ENCODE measurements around the gene ZNF384.

The ZNF384 gene

DNA sequence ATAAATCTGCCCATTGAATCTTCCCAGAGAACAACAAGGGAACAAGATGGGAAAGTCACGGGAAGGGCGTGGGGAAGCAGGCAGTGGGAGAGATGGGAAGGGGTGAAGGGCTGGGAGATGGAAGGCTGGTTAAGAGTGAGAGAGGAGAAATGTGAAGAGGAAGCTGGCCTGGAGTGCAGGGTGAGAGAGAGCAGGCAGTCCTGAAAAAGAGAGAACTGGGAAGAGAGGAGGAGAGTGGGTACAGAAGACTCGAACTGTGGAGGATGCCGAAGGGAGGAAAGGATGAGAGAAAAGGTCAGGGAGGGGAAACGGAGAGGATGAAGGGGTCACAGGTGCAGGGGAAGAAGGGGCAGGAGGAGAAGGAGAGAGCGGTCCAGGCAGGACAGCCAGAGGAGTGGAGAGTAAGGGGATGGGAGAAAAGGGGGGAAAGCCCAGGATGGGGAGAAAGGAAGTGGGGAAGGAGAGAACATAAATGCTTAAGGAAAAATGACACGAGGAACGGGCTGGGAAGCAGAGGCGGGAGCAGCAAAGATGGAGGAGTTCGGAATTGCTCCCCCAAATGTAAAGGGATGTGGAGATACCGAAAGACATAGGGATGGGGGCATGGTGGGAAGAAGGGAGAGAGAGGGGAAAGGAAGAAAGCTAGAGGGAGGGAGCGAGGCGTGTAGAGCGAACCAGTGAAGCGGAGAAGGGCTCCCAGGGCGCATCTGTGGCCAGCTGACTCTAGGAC lies 10.2 kb upstream of the ZNF384 start:
- no peak for DNase-seq (ENCODE audit: low read depth)

DNA sequence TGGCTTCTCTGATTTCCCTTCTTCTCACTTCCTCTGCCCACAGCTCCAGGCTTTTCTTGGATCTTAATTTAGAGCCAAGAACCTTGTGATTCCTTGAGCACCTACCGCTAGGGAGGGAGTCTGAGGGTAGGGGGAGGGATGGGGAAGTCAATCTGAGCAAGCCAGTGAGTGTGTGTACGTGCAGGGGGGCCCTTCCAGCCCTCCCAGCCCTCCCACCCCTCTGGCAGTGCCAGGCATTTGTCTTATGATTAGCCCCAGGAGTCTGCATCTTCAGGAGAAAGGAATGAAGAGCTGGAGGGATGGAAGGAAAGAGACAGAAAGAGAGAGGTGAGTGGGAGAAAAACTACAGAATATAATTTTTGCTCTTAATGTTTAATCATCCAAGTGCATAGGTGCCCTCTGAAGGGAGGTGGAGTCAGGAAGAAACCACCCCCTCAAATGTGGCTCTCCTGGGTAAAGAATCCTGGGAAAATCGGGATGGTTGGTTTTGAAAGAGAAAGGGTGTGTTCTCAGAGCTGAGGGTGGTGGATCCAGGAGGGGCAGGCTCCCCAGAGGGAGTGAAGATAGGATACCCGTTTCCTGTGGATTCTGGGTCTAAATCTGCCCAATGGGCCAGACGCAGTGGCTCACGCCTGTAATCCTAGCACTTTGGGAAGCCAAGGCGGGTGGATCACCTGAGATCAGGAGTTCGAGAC lies 9.3 kb upstream of the ZNF384 start:
- DNase-seq (ENCODE audit: low read depth), result no peak

DNA sequence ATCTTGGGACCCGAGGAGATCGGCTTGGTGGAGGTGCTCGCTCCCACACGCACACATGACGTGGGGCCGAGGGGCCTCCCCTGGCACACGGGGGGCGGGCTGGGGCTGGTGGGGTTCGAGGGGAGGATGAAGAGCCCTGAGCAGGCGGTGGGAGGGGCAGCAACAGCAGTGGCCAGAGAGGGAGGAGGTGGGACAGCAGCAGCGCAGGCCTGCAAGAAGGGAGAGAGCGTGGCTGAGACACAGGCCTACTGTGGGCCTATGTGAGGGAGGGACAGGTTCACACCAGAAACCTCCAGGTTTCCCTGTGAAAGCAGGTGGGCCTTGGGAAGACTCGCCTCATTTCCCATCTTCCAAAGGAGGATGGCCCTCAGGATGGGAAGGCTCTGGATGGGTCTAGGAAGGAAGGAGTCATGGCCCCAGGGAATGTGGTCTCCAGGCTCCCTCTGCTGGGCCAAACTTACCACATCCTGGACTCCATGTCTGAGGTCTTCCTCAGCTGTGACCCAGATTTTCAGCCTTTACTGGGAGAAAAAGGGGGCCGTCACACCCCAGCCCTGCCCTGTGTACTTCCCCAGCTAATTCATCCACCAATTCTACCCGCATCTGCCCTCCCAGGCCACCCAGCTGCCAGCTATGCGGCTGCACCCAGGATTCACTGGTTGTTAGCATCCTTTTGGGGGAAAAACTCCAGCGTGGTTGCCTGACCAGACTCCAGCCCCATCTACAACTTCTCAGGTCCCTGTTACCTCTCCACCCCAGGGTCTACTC lies 8.6 kb upstream of the ZNF384 start:
- no peak for DNase-seq (ENCODE audit: low read depth)

DNA sequence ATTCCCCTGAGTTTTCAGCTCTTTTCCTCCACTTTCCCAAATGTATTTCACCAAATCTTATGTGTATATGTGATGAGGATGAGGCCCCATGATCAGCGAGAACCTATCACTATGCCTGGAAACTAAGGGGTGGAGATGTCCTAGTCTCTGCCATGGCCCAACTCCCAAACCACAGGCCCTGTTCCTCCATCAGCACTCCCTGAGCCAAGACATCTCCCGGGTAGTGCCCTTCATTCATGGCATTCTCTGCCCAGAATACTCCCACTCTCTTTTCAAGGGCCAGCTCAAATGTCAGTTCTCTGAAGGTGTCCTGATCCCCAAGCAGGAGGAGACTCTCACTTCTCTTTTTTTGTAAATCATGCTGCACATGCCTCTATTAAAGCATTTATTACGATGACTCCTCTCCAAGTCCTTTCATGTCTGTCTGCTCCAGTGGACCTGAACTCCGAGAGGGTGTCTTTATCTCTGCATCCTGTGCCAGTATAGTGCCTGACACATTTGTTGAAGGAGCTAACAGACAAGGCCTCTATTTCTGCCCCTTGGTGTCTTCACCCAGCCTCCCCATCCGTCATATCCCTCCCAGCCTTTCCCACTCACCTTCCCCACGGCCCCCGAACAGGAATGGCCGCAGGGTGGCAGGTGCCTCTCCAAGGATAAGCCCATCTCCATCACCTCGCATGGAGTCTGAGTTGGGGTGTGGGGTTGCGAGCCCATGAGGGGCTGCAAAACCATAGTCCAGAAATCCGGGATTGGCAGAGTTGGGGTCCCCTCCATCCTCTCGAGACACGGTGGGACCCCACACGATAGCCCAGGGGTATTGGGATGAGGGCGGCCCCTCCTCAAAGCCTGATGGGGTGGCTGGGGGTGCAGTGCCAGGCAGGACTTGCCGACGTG lies 7.8 kb upstream of the ZNF384 start:
- DNase-seq (ENCODE audit: low read depth), result no peak

- no peak for DNase-seq (ENCODE audit: low read depth)
Observed at GRCh38 chr12:6695313-6696045, 6.3 kb upstream of the ZNF384 start.

DNA sequence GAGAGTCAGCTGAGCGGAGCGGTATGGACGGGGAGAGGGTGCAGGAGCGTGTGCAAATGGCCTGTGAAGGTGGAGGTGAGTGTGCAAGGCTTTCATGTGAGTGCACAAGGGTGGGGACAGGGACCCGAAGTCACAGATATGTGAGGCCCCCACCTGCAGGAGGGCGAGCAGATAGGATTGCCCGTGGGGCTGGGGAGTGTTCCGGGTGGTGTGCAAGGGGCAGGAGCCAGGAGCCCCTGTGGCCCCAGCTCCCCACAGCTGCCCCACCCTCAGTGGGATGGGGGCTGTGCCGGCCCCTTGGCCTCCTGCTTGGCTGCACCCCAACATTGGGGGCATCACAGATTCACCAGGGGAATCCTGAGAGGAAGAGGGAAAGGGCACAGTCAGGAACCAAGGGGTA lies 5.5 kb upstream of the ZNF384 start:
- no peak for DNase-seq (ENCODE audit: low read depth)

- no peak for DNase-seq (ENCODE audit: low read depth)
Observed at GRCh38 chr12:6693832-6694355, 4.7 kb upstream of the ZNF384 start.

DNA sequence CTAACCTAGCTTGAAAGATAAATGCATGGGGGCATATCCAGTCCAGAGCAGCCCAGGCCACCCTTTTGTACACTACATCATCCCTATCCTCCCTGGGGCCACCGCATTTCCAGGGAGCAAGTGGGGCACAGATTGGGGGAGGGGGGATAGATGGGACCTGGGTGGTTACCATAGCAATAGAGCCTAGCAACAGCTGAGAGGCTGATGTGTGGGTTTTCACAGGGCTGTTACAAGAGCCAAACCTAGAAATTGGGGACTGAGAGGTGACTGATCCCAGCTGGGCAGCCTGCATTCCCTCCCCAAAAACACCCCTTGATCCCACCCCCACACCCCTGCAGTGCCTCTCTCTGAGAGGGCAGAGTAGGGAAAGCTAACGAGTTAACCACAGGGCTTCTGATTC lies 3.7 kb upstream of the ZNF384 start:
- DNase-seq (ENCODE audit: low read depth), result no peak

DNA sequence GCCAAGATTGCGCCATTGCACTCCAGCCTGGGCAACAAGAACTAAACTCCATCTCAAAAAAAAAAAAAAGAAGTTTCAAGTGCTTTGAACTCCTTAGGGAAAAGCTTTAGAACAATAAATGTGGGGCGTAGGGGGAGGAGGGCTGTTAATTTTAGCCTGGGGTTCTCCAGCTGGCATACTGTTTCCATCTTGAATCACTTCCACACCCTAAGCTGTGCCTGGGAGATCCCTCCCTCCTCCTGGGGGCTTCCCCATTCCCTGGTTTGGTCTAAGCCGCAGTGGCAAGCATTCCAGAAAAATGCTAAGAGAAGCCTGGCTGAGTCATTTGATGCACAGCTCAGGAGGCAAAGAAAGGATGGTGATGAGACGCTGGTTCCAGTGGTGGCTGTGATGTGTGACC lies 2.3 kb upstream of the ZNF384 start:
- DNase-seq (ENCODE audit: low read depth), result no peak

DNA sequence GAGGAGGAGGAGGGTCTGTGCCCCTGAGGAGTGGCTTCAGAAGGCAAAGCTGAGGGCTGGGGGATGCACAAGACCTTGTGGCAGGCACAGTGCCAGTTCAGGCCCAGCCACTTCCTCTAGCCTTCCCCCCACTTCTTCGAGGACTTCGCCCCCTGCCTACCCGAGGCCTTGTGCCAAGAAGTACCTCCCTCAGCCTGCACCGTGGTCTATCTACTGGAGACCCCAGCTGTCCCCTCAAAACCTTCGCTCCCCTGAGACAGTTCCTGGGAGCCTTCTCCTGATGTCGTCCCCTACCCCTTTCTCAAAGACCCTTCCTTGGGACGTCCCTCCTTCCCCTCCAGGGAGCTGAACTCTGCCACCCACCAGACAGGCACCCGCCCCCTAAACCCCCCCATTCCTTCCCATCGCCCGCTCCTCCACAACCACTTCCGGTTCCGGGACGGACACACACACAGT lies 604 bp downstream of the ZNF384 start:
- no peak for DNase-seq (ENCODE audit: low read depth)

DNA sequence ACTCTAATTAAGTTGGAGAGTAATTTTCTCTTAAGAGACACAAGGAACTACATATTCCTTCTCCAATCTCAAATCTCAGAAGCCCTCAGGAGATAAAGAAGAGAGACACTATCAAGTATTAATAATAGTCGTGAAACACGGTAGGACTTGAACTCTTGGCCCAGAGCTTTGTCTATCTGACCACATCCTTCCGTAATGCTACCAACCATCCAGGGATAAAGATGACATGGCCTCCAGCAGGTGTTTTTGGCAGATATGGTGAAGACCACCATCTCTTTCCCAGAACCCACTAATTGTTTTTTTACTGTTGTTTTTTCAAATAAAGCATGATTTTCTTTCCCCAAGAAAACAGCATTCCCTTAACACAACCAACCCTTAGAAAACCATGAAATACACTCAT lies 3.4 kb downstream of the ZNF384 start:
- no peak for DNase-seq (ENCODE audit: low read depth)

- DNase-seq (ENCODE audit: low read depth), result no peak
Observed at GRCh38 chr12:6684609-6685008, 4.6 kb downstream of the ZNF384 start.

DNA sequence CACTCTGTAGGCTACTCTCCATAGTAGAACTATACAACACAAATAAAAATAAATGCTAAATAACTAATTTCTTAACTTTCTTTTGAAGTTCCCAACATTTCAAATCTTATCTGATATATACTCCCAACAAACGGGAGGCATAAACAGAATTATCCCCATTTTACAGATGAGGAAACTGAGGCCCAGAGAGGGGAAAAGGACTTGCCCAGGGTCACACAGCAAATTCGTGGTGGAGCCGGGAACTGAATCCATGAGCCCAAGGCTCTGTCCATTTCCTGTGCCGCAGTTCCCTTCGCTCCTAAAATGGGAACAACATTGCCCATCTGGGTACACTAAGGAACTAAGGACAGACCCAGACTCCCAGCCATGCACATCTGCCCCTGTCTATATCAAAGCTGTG lies 12.2 kb downstream of the ZNF384 start:
- no peak for DNase-seq (ENCODE audit: low read depth)

- DNase-seq (ENCODE audit: low read depth), result no peak
Observed at GRCh38 chr12:6672143-6672542, 17.0 kb downstream of the ZNF384 start.

GRCh38 chr12:6667559-6668210 lies 21.5 kb downstream of the ZNF384 start:
- DNase-seq (ENCODE audit: low read depth), result no peak

GRCh38 chr12:6666211-6666610 lies 23.0 kb downstream of the ZNF384 start:
- DNase-seq (ENCODE audit: low read depth), result no peak

DNA sequence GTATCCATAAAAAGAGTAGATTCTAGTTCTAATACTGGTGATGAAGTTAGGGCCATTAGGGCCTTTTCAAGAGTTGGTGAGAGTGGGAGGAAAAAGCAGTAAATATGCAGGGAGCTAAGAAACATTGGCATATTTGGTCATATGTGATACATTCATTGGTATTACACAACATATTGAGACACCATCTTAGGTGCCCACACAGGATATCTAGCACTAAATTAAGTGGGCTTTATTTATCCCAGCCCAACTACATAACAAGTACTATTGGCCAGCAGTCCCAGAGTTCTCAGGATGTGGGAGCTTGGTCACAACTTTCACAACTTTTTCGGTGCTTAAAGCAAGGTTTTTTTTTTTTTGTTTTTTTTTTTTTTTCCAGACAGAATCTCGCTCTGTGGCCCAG lies 24.3 kb downstream of the ZNF384 start:
- DNase-seq (ENCODE audit: low read depth), result no peak

DNA sequence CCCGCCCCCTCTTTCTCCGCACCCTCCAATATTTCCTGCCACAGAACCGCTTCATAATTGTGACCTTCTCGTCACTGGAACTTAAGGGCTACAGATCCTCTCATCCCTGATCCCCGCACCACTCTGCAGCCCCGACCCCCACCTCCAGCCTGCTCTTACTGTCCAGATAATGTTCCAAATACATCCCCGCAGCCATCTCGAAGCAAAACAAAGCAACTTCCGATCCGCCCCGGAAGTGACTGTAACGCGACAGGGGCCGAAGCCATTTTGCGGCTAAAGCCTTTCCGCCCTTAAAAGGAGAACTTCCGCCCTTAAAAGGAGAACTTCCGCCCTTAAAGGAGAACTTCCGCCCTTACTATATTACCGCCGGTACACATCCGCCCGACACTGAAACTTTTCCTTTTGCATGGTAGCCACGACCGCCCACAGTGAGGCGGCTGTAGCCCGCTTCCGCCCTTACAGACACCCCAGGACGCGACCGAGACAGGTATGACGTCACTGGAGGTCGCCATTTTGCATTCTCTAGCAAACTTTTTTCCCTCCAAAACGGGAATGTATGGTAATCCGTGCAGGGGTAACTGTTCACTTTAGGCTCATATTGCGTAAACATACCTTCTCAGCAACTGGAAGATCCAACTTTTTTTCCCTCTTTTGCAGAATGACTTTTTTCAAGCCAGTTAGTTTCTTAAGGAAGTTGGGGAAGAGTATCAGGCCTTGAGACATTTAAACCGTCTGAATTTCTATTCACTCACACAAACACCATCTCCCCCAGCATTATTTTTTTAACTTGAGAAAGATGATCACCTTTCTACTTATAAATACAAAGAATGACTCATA lies 26.1 kb downstream of the ZNF384 start, which contains the start of gene ING4:
TSS of gene ING4 (minus strand) at position 214 of the 837 bp plus-strand sequence. CDS start at position 196, 18 bp downstream.
- DNase-seq (ENCODE audit: low read depth), result peak; percentile 96

DNA sequence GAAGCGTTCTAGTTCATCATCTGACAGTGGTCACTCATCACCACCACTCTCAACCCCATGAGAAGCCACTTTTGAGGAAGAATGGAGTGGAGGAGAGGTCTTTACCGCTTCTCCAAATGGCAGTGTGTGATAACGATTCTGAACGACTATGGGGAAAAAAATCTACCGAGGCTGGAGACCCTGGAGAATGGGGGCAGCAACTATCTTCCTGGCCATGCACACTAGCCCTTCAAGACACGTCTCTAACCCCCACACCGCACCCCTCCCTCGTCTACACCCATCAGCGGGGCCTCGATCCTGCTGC lies 26.6 kb downstream of the ZNF384 start:
- no peak for DNase-seq (ENCODE audit: low read depth)

GRCh38 chr12:6653987-6654386 lies 35.2 kb downstream of the ZNF384 start:
- no peak for DNase-seq (ENCODE audit: low read depth)

Data from T-helper 22 cell (primary cell).